ENCODE results near the gene ADNP2.

- TF ChIP-seq, protein P1, sequence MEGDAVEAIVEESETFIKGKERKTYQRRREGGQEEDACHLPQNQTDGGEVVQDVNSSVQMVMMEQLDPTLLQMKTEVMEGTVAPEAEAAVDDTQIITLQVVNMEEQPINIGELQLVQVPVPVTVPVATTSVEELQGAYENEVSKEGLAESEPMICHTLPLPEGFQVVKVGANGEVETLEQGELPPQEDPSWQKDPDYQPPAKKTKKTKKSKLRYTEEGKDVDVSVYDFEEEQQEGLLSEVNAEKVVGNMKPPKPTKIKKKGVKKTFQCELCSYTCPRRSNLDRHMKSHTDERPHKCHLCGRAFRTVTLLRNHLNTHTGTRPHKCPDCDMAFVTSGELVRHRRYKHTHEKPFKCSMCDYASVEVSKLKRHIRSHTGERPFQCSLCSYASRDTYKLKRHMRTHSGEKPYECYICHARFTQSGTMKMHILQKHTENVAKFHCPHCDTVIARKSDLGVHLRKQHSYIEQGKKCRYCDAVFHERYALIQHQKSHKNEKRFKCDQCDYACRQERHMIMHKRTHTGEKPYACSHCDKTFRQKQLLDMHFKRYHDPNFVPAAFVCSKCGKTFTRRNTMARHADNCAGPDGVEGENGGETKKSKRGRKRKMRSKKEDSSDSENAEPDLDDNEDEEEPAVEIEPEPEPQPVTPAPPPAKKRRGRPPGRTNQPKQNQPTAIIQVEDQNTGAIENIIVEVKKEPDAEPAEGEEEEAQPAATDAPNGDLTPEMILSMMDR (conservative IDR thresholded peaks at IDR 0.05; ENCODE audit: low read depth in 2 of 2): no peak
- TF ChIP-seq POLR2AphosphoS5 (IDR thresholded peaks at IDR 0.05; ENCODE audit: low read depth) (no peak), EZH2phosphoT487 (IDR thresholded peaks at IDR 0.05; ENCODE audit: unreplicated experiment) (no peak)
Observed at GRCh38 chr18:80132180-80132812, 23.2 kb downstream of the ADNP2 start.

Data from GM23338 (cell line).